Measurements from ENCODE around the gene GDF7.

- TF ChIP-seq POLR2A (IDR thresholded peaks at IDR 0.05) (no peak), CTCF (IDR thresholded peaks at IDR 0.05) (no peak)
Measured at GRCh38 chr2:20670315-20671035, 3.5 kb downstream of the GDF7 start.

Measured in thyroid gland (tissue), 4 donors.